Amniotic epithelial cell (primary cell): ENCODE data around the gene ITPKB.
"Not testable (repeated sequence)": the region's sequence is repeated elsewhere in the genome, so short reads cannot be mapped to it uniquely, and the experiment has no call there.

Experiments used
- DNase-seq: peaks from one replicate; pipeline ENCODE4 v3.0.0-alpha.2; 2010; ENCODE audit warnings: low read depth

ITPKB gene

GRCh38 chr1:226754793-226755533, 15.9 kb upstream of the ITPKB start:
- DNase-seq = no peak

GRCh38 chr1:226754097-226754496, 15.0 kb upstream of the ITPKB start:
- no peak for DNase-seq

- DNase-seq = no peak
Measured at GRCh38 chr1:226751703-226752102, 12.6 kb upstream of the ITPKB start.

- DNase-seq = no peak
Measured at GRCh38 chr1:226751214-226751613, 12.1 kb upstream of the ITPKB start.

GRCh38 chr1:226749467-226749866, 10.4 kb upstream of the ITPKB start:
- no peak for DNase-seq

GRCh38 chr1:226748306-226748705, 9.2 kb upstream of the ITPKB start:
- DNase-seq = no peak

GRCh38 chr1:226747519-226748263, 8.6 kb upstream of the ITPKB start:
- DNase-seq = not testable (repeated sequence)

GRCh38 chr1:226743259-226743658, 4.2 kb upstream of the ITPKB start:
- DNase-seq = no peak

GRCh38 chr1:226741009-226741408, 1.9 kb upstream of the ITPKB start:
- DNase-seq = no peak

GRCh38 chr1:226739696-226740065, 599 bp upstream of the ITPKB start:
- no peak for DNase-seq

- DNase-seq = peak; percentile 23
Measured at GRCh38 chr1:226738421-226738994, 574 bp downstream of the ITPKB start.

GRCh38 chr1:226737819-226738420, 1.2 kb downstream of the ITPKB start:
- peak; percentile 17 for DNase-seq

- peak; percentile 19 for DNase-seq
Measured at GRCh38 chr1:226736908-226737818, 1.9 kb downstream of the ITPKB start.

GRCh38 chr1:226736001-226736907, 2.8 kb downstream of the ITPKB start:
- no peak for DNase-seq

- no peak for DNase-seq
Measured at GRCh38 chr1:226735576-226735975, 3.5 kb downstream of the ITPKB start.

- DNase-seq = no peak
Measured at GRCh38 chr1:226734611-226735153, 4.4 kb downstream of the ITPKB start.

- DNase-seq = no peak
Measured at GRCh38 chr1:226733876-226734275, 5.2 kb downstream of the ITPKB start.

- DNase-seq = no peak
Measured at GRCh38 chr1:226733304-226733703, 5.8 kb downstream of the ITPKB start.

GRCh38 chr1:226732856-226733291, 6.2 kb downstream of the ITPKB start:
- DNase-seq = no peak

GRCh38 chr1:226731257-226731893, 7.7 kb downstream of the ITPKB start:
- no peak for DNase-seq
